COLO829 (cell line): ENCODE data around the gene MTHFD2.
A peak's percentile ranks its signal among the peaks of the same experiment; 100 is the strongest.
"Not testable (repeated sequence)": the region's sequence is repeated elsewhere in the genome, so short reads cannot be mapped to it uniquely, and the experiment has no call there.

Experiments
- DNase-seq: peaks from one replicate; pipeline ENCODE4 v3.0.0; 2012; ENCODE audit warnings: low spot score

Gene MTHFD2

GRCh38 chr2:74198023-74198460 is 373 bp upstream of the MTHFD2 start:
- DNase-seq = no peak

GRCh38 chr2:74199275-74199701 is 873 bp downstream of the MTHFD2 start:
- no peak for DNase-seq

GRCh38 chr2:74199871-74200305 is 1.5 kb downstream of the MTHFD2 start:
- peak; percentile 29 for DNase-seq

GRCh38 chr2:74201196-74201595 is 2.8 kb downstream of the MTHFD2 start:
- DNase-seq = no peak

- DNase-seq = no peak
Measured at GRCh38 chr2:74201596-74201995, 3.2 kb downstream of the MTHFD2 start.

- no peak for DNase-seq
Measured at GRCh38 chr2:74204436-74204835, 6.0 kb downstream of the MTHFD2 start.

GRCh38 chr2:74205113-74205512 is 6.7 kb downstream of the MTHFD2 start:
- DNase-seq = no peak

GRCh38 chr2:74205596-74205995 is 7.2 kb downstream of the MTHFD2 start:
- DNase-seq = no peak

- no peak for DNase-seq
Measured at GRCh38 chr2:74206180-74206688, 7.8 kb downstream of the MTHFD2 start.

GRCh38 chr2:74212702-74213410 is 14.4 kb downstream of the MTHFD2 start:
- no peak for DNase-seq

GRCh38 chr2:74215771-74216170 is 17.4 kb downstream of the MTHFD2 start:
- not testable (repeated sequence) for DNase-seq

- DNase-seq = no peak
Measured at GRCh38 chr2:74216642-74217041, 18.2 kb downstream of the MTHFD2 start.

GRCh38 chr2:74219846-74220486 is 21.6 kb downstream of the MTHFD2 start:
- DNase-seq = no peak

- DNase-seq = no peak
Measured at GRCh38 chr2:74221091-74221490, 22.7 kb downstream of the MTHFD2 start.

GRCh38 chr2:74221604-74222299 is 23.3 kb downstream of the MTHFD2 start:
- DNase-seq = no peak

GRCh38 chr2:74222300-74222650 is 23.9 kb downstream of the MTHFD2 start:
- no peak for DNase-seq

GRCh38 chr2:74223941-74224770 is 25.7 kb downstream of the MTHFD2 start:
- DNase-seq = no peak

- DNase-seq = no peak
Measured at GRCh38 chr2:74225698-74226459, 27.5 kb downstream of the MTHFD2 start.

GRCh38 chr2:74226648-74227213 is 28.3 kb downstream of the MTHFD2 start:
- DNase-seq = no peak

- no peak for DNase-seq
Measured at GRCh38 chr2:74227646-74228045, 29.2 kb downstream of the MTHFD2 start.

- no peak for DNase-seq
Measured at GRCh38 chr2:74228772-74229171, 30.4 kb downstream of the MTHFD2 start.
